Chondrocyte (in vitro differentiated cells): ENCODE results near the gene MEX3B. TPM values are rescaled to one million over a fixed set of nuclear protein-coding genes. Genes with fewer than 3 reads are reported as not detected.
"Not testable (repeated sequence)": the region's sequence is repeated elsewhere in the genome, so short reads cannot be mapped to it uniquely, and the experiment has no call there.

ENCODE experiments used
- DNase-seq: peaks from one replicate; pipeline ENCODE4 v3.0.0; 2021; ENCODE audit warnings: mixed read lengths, low spot score
- H3K27ac Mint-ChIP-seq: one replicate; pipeline ENCODE4 v1.8.0; 2021; ENCODE audit warnings: mild to moderate bottlenecking, moderate library complexity, mixed read lengths; ENCODE audit not compliant: unreplicated experiment
- H3K27me3 Mint-ChIP-seq: 2 replicates; pipeline ENCODE4 v1.8.0; 2021; ENCODE audit warnings: low read depth, mixed read lengths
- H3K36me3 Mint-ChIP-seq: 2 replicates; pipeline ENCODE4 v1.8.0; 2021; ENCODE audit warnings: low read depth, mixed read lengths
- H3K4me1 Mint-ChIP-seq: 2 replicates; pipeline ENCODE4 v1.8.0; 2021; ENCODE audit warnings: low read depth, mild to moderate bottlenecking, mixed read lengths
- H3K4me3 Mint-ChIP-seq: one replicate; pipeline ENCODE4 v1.8.0; 2021; ENCODE audit warnings: mild to moderate bottlenecking, moderate library complexity, mixed read lengths; ENCODE audit not compliant: unreplicated experiment
- H3K9me3 Mint-ChIP-seq: 2 replicates; pipeline ENCODE4 v1.8.0; 2021; ENCODE audit warnings: low read depth, mixed read lengths
- total RNA-seq: library from RNA; stranded (reverse); gene quantifications from 3 replicates; pipeline ENCODE4 v1.2.1, GENCODE V29; 2021
- TF ChIP-seq, protein P1 (sequence below): fragments of 200-600 bp; sonication (generic); IDR thresholded peaks from 2 replicates; pipeline ENCODE4 v1.5.0; 2021; ENCODE audit warnings: antibody characterized with exemption, mild to moderate bottlenecking, moderate library complexity

The MEX3B gene
- total RNA-seq, 1 donor from 2014 or later: 52.7 TPM

DNA sequence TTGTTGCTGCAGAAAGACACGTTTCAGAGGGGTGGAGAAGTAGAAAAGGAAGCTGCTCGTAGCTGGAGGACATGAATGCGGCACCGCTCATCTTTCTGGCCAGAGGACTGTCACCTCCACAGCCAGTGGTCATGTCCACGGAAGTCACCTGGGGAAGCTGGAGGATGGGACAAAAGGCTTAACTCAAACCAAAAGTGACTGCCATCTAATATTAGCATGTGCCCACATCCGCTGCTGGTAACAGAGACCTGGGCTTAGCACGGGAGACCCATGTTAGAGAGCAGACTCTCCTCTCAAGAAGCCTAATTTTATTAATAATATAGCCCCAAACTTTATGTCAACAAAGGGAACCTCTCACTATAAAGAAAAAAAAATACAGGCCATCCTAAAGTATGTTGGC is 5.9 kb downstream of the MEX3B start:
- DNase-seq: no peak
- peaks cover 15% of the 10 kb centered on the region for H3K36me3 Mint-ChIP-seq
- no peaks in the 10 kb centered on the region for H3K9me3 Mint-ChIP-seq
- H3K4me3 Mint-ChIP-seq: no peak overlapping the region
- no peak overlapping the region for H3K27ac Mint-ChIP-seq
- H3K4me1 Mint-ChIP-seq: peaks cover 26% of the 10 kb centered on the region
- TF ChIP-seq, protein P1, sequence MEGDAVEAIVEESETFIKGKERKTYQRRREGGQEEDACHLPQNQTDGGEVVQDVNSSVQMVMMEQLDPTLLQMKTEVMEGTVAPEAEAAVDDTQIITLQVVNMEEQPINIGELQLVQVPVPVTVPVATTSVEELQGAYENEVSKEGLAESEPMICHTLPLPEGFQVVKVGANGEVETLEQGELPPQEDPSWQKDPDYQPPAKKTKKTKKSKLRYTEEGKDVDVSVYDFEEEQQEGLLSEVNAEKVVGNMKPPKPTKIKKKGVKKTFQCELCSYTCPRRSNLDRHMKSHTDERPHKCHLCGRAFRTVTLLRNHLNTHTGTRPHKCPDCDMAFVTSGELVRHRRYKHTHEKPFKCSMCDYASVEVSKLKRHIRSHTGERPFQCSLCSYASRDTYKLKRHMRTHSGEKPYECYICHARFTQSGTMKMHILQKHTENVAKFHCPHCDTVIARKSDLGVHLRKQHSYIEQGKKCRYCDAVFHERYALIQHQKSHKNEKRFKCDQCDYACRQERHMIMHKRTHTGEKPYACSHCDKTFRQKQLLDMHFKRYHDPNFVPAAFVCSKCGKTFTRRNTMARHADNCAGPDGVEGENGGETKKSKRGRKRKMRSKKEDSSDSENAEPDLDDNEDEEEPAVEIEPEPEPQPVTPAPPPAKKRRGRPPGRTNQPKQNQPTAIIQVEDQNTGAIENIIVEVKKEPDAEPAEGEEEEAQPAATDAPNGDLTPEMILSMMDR: no peak
- no peaks in the 10 kb centered on the region for H3K27me3 Mint-ChIP-seq

DNA sequence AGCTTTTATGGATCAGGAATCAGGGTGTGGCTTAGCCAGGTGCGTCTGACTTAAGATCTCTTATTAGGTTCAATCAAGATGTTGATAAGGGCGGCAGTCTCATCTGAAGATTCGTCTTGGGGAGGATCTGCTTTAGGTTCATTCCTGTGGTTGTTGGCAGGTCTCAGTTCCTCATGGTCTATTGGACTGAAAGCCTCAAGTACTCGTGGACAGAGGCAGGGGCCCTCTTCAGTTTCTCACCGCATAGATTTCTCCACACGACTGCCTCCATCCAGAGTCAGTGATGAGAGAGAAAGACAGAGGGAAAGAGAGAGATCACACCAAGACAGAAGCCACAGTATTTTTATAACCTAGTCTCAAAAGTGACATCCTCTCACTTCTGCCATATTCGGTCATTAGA is 9.4 kb downstream of the MEX3B start:
- TF ChIP-seq, protein P1: no peak
- Mint-ChIP-seq H3K9me3 (no peaks in the 10 kb centered on the region), H3K4me1 (peaks cover 8% of the 10 kb centered on the region), H3K27me3 (no peaks in the 10 kb centered on the region), H3K36me3 (peaks cover 1% of the 10 kb centered on the region), H3K4me3 (no peak overlapping the region), H3K27ac (no peak overlapping the region)
- no peak for DNase-seq

DNA sequence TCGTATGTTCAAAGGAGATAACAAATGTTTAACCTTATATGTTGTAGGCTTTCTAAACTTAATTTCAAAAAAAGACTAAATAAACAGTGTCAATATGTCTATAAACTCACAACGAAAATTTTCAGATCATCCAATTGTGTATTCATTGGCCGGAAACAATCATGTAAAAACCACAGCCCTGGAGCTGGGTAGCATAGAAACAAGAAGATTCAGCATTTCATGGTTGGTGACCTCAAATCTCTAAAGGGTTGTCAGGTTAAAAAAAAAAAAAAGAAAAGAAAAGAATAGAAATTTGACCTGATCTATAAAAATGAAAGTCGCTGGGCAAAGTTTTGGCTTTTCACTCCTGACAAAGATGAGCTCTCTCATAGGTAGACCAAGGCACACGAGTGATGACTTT is 13.9 kb downstream of the MEX3B start:
- no peaks in the 10 kb centered on the region for H3K36me3 Mint-ChIP-seq
- TF ChIP-seq, protein P1: no peak
- no peak overlapping the region for H3K27ac Mint-ChIP-seq
- no peaks in the 10 kb centered on the region for H3K9me3 Mint-ChIP-seq
- DNase-seq: no peak
- H3K27me3 Mint-ChIP-seq: no peaks in the 10 kb centered on the region
- H3K4me1 Mint-ChIP-seq: no peaks in the 10 kb centered on the region
- no peak overlapping the region for H3K4me3 Mint-ChIP-seq

DNA sequence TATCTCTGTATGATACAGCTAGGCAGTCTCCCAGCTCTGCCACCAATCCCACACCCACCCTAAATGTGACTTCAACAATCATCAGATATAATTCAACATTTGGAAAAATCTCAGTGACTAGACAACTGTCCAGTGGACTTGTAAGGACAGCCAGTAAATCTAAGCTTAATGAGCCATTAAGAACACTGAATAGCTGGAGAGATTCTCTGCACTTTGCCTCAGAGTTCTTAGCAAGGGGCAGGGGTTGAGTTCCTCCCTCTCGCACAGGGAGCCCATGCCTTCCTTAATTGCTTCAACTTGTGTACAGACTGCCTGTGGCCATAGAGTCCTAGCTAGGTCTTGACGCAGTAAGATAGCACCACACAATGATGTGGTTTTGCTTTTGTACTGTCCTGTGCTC is 15.6 kb downstream of the MEX3B start:
- TF ChIP-seq, protein P1: no peak
- H3K9me3 Mint-ChIP-seq: no peaks in the 10 kb centered on the region
- H3K36me3 Mint-ChIP-seq: peaks cover 1% of the 10 kb centered on the region
- H3K27me3 Mint-ChIP-seq: no peaks in the 10 kb centered on the region
- H3K4me1 Mint-ChIP-seq: no peaks in the 10 kb centered on the region
- no peak overlapping the region for H3K27ac Mint-ChIP-seq
- no peak overlapping the region for H3K4me3 Mint-ChIP-seq
- no peak for DNase-seq

DNA sequence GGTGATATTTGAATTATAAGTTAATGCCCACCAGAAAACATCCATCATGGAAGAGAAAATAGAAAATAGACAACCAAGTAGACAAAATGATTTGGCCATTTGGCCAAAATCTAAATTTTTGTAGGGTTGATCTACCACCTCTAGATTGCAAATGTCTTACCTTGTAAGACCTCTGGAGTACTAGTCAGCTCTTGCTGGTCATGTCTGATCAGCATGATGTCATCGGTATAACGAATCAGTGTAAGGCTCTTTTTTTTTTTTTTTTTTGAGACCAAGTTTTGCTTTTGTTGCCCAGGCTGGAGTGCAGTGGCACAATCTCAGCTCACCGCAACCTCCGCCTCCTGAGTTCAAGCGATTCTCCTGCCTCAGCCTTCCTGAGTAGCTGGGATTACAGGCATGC is 17.7 kb downstream of the MEX3B start:
- H3K4me1 Mint-ChIP-seq, H3K4me3 Mint-ChIP-seq, H3K27me3 Mint-ChIP-seq, DNase-seq, H3K36me3 Mint-ChIP-seq, H3K27ac Mint-ChIP-seq, H3K9me3 Mint-ChIP-seq: not testable (repeated sequence)

DNA sequence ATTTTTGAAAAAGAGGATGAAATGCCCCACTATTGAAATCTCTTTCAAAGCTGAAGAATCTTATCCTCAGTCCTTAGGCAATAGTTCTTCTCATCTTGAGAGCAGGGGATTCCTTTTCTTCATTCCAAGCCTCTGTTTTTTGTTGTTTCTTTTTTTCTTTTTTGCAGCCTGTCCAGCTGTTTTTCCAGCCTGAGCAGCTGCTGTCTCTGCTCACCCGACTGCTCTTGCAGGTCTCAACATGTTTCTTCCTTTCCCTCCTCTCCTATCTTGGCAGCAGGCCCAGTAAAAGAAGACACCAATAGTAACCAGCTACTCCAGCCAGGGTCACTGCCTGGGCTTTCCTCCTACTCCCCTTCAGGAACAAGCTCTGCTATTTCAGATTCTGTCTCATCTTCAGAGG is 23.8 kb downstream of the MEX3B start:
- H3K9me3 Mint-ChIP-seq: peaks cover 4% of the 10 kb centered on the region
- peaks cover 3% of the 10 kb centered on the region for H3K36me3 Mint-ChIP-seq
- TF ChIP-seq, protein P1: no peak
- no peaks in the 10 kb centered on the region for H3K27me3 Mint-ChIP-seq
- H3K4me3 Mint-ChIP-seq: no peak overlapping the region
- DNase-seq: no peak
- peaks cover 10% of the 10 kb centered on the region for H3K4me1 Mint-ChIP-seq
- H3K27ac Mint-ChIP-seq: no peak overlapping the region
